ENCODE measurements around the gene PTPRD.

The PTPRD gene

DNA sequence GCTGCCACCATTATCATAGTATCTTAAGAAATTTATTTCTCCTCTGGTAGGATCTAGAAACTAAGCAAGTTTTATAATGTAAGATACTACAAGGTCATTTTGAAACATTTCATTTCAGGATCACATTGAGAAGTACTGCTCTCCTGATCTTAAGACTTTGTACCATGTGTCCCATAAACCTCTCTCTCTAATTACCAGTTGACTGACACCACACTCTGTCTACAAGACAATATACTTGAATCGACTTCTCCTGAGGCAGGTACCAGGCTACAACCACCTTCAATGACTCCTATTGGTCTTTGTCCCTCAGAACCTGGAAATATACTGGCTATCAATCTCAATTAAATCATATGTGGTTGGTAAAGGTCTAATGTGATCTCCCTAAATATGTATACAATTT is 597.0 kb downstream of the PTPRD start:
- no peak for TF ChIP-seq POLR2AphosphoS5 (IDR thresholded peaks at IDR 0.05; ENCODE audit: low read depth, low read length)
- TF ChIP-seq TAF1 (IDR thresholded peaks at IDR 0.05; ENCODE audit: borderline replicate concordance, insufficient read depth, low read length) = no peak
- TF ChIP-seq, protein P1, sequence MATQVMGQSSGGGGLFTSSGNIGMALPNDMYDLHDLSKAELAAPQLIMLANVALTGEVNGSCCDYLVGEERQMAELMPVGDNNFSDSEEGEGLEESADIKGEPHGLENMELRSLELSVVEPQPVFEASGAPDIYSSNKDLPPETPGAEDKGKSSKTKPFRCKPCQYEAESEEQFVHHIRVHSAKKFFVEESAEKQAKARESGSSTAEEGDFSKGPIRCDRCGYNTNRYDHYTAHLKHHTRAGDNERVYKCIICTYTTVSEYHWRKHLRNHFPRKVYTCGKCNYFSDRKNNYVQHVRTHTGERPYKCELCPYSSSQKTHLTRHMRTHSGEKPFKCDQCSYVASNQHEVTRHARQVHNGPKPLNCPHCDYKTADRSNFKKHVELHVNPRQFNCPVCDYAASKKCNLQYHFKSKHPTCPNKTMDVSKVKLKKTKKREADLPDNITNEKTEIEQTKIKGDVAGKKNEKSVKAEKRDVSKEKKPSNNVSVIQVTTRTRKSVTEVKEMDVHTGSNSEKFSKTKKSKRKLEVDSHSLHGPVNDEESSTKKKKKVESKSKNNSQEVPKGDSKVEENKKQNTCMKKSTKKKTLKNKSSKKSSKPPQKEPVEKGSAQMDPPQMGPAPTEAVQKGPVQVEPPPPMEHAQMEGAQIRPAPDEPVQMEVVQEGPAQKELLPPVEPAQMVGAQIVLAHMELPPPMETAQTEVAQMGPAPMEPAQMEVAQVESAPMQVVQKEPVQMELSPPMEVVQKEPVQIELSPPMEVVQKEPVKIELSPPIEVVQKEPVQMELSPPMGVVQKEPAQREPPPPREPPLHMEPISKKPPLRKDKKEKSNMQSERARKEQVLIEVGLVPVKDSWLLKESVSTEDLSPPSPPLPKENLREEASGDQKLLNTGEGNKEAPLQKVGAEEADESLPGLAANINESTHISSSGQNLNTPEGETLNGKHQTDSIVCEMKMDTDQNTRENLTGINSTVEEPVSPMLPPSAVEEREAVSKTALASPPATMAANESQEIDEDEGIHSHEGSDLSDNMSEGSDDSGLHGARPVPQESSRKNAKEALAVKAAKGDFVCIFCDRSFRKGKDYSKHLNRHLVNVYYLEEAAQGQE (IDR thresholded peaks at IDR 0.05; ENCODE audit: insufficient read depth in 1 of 2, low read depth in 2 of 2, low read length in 2 of 2) = no peak
- TF ChIP-seq SIN3A (IDR thresholded peaks at IDR 0.05; ENCODE audit: borderline replicate concordance, insufficient read depth, low read length) = no peak
- no peak for TF ChIP-seq FOXP2 (optimal IDR thresholded peaks at IDR 0.05; ENCODE audit: borderline replicate concordance, extremely low read depth, extremely low read length, insufficient read depth)

DNA sequence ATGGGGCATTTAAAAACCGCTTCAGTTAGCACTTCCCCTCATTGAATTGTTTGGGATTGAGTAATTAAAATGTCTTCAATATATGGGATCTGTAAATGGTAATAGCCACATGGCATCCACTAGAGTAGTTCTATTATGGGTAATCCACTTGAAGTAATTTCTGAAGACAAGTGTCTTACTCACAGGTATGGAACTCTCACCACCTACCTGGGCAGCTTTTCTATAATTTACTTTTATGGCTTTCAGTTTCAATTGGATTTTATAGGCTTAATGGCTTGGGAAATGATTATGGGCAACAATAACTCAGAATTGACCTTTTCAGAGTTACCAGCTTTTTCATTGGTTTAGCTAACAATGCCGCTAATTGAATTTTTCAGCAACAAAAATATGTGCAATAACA is 597.9 kb downstream of the PTPRD start:
- TF ChIP-seq TAF1 (IDR thresholded peaks at IDR 0.05; ENCODE audit: borderline replicate concordance, insufficient read depth, low read length) (no peak), POLR2AphosphoS5 (IDR thresholded peaks at IDR 0.05; ENCODE audit: low read depth, low read length) (no peak), SIN3A (IDR thresholded peaks at IDR 0.05; ENCODE audit: borderline replicate concordance, insufficient read depth, low read length) (no peak), FOXP2 (optimal IDR thresholded peaks at IDR 0.05; ENCODE audit: borderline replicate concordance, extremely low read depth, extremely low read length, insufficient read depth) (no peak)
- TF ChIP-seq, protein P1 (IDR thresholded peaks at IDR 0.05; ENCODE audit: insufficient read depth in 1 of 2, low read depth in 2 of 2, low read length in 2 of 2) = no peak

DNA sequence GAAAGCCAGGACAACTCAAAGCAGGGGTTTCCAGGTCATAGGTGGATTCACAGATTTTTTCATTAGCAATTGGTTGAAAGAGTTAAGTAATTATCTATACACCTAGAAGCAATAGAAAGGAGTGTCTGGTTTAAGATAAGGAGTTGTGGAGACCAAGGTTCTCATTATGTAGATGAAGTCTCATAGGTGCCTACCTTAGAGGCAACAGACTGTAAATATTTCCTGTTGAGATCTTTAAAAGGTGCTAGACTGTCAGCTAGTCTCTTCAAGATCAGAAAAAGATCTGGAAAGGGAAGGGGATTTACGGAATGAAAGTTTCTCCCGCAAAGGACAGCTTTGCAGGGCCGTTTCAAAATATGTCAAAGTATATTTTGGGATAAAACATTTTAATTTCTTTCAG is 603.4 kb downstream of the PTPRD start:
- TF ChIP-seq SIN3A (IDR thresholded peaks at IDR 0.05; ENCODE audit: borderline replicate concordance, insufficient read depth, low read length) (no peak), TAF1 (IDR thresholded peaks at IDR 0.05; ENCODE audit: borderline replicate concordance, insufficient read depth, low read length) (no peak), FOXP2 (optimal IDR thresholded peaks at IDR 0.05; ENCODE audit: borderline replicate concordance, extremely low read depth, extremely low read length, insufficient read depth) (no peak), POLR2AphosphoS5 (IDR thresholded peaks at IDR 0.05; ENCODE audit: low read depth, low read length) (no peak)
- TF ChIP-seq, protein P1 (IDR thresholded peaks at IDR 0.05; ENCODE audit: insufficient read depth in 1 of 2, low read depth in 2 of 2, low read length in 2 of 2) = no peak

DNA sequence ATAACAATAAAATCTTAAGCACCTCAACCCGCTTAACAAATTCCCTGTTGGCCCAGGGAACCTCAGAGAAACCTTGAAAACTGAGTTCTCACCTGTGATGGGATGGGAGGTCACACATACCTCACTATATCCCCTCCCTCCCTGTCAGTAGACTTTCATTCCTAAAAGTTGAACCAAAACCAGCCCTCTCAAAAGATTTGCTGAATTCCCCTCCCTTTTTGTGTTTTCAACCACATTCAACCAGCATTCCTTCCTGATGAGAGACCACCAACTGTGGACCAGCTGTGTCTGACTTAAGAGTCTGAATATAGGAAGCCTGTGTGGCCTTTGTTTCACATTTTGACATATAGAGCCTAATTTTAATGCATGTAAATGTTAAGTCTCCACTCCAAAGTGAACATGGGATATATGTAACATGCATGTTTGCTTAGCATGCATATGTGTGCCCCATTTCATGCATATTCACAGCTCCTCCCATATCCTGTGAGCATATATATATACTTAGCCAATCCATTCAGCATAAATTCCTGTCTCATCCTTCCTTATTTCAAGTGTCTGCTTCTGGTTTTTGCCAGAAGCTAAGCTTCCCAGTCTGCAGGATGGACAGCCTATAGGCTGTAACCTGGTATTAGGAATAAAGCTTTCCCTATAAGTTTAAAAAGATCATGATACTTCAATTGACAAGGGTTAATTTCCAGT is 604.6 kb downstream of the PTPRD start:
- TF ChIP-seq POLR2AphosphoS5 (IDR thresholded peaks at IDR 0.05; ENCODE audit: low read depth, low read length) = no peak

DNA sequence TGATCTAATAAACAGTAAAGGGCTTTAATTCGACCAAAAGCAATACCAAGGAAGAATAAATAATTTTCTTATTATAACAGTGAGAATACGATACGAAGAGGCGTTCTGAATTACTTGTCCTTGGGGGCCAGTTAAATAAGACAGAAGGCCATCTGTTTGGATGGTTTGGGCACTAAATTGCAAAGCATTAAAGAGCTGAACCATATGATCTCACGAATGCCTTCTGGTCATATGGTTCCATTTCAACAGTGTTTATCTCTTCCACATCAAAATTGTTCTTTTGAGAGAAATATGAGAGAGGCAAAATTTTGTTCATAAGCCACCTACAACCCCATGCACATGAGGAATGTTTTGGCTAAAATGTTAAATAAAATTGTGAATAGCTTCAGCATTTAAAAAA is 605.4 kb downstream of the PTPRD start:
- no peak for TF ChIP-seq FOXP2 (optimal IDR thresholded peaks at IDR 0.05; ENCODE audit: borderline replicate concordance, extremely low read depth, extremely low read length, insufficient read depth)
- TF ChIP-seq, protein P1 (IDR thresholded peaks at IDR 0.05; ENCODE audit: insufficient read depth in 1 of 2, low read depth in 2 of 2, low read length in 2 of 2) = no peak

All from PFSK-1 (cell line).